Esophagus squamous epithelium (tissue), 4 donors: ENCODE data around the gene OSGIN1.
A peak's percentile ranks its signal among the peaks of the same experiment; 100 is the strongest.

ENCODE experiments used
- CTCF ChIP-seq, 6 experiments: fragments of 450-650 bp in 4 of 6; fragments of 200-600 bp in 2 of 6; sonication (generic) in 2 of 6; IDR thresholded peaks; one replicate each; pipeline ENCODE4 v1.5.1; 2016 to 2019; ENCODE audit warnings: antibody characterized with exemption in 6 of 6, mild to moderate bottlenecking in 4 of 6, moderate library complexity in 4 of 6
- POLR2A ChIP-seq, 4 donors: fragments of 450-650 bp; IDR thresholded peaks; one replicate each; pipeline ENCODE4 v1.6.1; 2017; ENCODE audit warnings: antibody characterized with exemption in 4 of 4, mild to moderate bottlenecking in 4 of 4, moderate library complexity in 3 of 4

DNA sequence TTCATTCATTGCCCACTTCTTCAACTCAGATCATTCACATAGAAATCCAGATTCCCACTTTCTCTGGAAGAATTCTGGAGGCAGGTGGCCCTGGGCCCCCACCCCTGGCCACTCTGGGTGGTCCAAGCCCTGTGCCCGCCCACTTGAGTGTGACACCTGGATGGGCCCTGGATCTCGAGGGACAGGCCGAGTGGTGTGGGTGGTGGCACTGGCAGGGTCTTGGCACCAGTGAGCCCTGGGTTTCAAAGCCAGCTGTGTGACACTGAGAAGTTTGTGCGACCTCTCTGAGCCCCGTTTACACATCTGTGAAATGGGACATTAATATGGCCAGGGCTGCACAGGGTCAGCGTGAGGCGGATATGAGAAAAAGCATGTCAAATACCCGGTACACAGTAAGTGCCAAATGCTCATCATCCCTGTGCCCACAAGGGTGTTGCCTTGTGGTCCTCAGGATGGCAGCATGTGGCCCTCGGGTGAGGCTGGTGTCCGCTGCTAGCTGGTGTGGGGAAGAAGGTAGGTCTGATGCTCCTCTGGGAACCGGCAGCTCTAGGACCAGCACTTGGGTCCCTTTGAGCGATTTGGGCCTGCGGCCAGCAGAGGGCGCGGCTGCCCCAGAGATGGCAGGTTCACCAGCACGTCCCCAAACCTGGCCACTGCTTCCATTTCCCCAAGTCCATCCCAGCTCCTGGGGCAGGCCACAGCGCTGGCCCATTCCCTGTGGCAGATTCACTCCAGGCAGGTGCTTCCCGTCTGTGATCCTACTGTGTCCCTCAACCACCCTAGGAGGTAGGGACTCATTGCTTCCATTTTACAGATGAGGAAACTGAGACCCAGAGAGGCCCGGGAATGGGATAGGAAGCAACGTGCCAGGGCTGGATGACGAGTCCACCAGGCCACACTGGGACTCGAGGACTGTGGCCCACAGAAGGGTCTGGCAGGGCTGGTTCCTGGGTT lies 3.6 kb downstream of the OSGIN1 start:
- peak; percentile 39 to 75 (median 62) for TF ChIP-seq CTCF (IDR thresholded peaks at IDR 0.05)
- no peak for TF ChIP-seq POLR2A (IDR thresholded peaks at IDR 0.05)
